Activated CD8-positive, alpha-beta T cell treated with anti-CD3 and anti-CD28 coated beads for 36 hours (primary cell): Measurements from ENCODE around the gene KIRREL3. TPM values are rescaled to one million over a fixed set of nuclear protein-coding genes. Genes with fewer than 3 reads are reported as not detected.

ENCODE experiments used
- ATAC-seq: fragments of 200-7000 bp; cut with Tn5 transposase; one replicate; pipeline ENCODE4 v1.10.0; 2021; ENCODE audit warnings: mild to moderate bottlenecking, moderate library complexity
- CTCF ChIA-PET: fragments of 350-600 bp; sonication (Branson Sonifier 250); formaldehyde crosslinking; loops from one replicate; lab custom pipeline; 2021; ENCODE audit warnings: antibody characterized with exemption; lab: Charles Lee
- POLR2A ChIA-PET: fragments of 350-600 bp; sonication (Branson Sonifier 250); formaldehyde crosslinking; loops from one replicate; lab custom pipeline; 2021; ENCODE audit warnings: antibody characterized with exemption; lab: Charles Lee
- DNase-seq: peaks from one replicate; pipeline ENCODE4 v3.0.0-alpha.2; 2020
- H3K27ac Mint-ChIP-seq: one replicate; pipeline ENCODE4 v1.8.0; 2021; ENCODE audit warnings: mild to moderate bottlenecking, mixed read lengths
- H3K27me3 Mint-ChIP-seq: one replicate; pipeline ENCODE4 v1.8.0; 2021; ENCODE audit warnings: mixed read lengths
- H3K36me3 Mint-ChIP-seq: one replicate; pipeline ENCODE4 v1.8.0; 2021; ENCODE audit warnings: low read depth, mixed read lengths
- H3K4me1 Mint-ChIP-seq: one replicate; pipeline ENCODE4 v1.8.0; 2021; ENCODE audit warnings: low read depth, mixed read lengths
- H3K4me3 Mint-ChIP-seq: one replicate; pipeline ENCODE4 v1.8.0; 2021; ENCODE audit warnings: mild to moderate bottlenecking, moderate library complexity, mixed read lengths
- H3K9me3 Mint-ChIP-seq: one replicate; pipeline ENCODE4 v1.8.0; 2021; ENCODE audit warnings: mixed read lengths
- intact Hi-C: fragments of 100-400 bp; cut with micrococcal nuclease; formaldehyde crosslinking; loops from one replicate; pipeline ENCODE4 v1.10.0; 2022
- total RNA-seq, 2 experiments: library from RNA; stranded (reverse); gene quantifications; one replicate each; pipeline ENCODE4 v1.2.3, GENCODE V29; 2021
- TF ChIP-seq, protein P1 (sequence below): fragments of 200-600 bp; IDR thresholded peaks from one replicate; pipeline ENCODE4 v1.8.0; 2022; ENCODE audit warnings: antibody characterized with exemption, mild to moderate bottlenecking

The KIRREL3 gene
- total RNA-seq, 2 experiments from 2014 or later, result not detected

DNA sequence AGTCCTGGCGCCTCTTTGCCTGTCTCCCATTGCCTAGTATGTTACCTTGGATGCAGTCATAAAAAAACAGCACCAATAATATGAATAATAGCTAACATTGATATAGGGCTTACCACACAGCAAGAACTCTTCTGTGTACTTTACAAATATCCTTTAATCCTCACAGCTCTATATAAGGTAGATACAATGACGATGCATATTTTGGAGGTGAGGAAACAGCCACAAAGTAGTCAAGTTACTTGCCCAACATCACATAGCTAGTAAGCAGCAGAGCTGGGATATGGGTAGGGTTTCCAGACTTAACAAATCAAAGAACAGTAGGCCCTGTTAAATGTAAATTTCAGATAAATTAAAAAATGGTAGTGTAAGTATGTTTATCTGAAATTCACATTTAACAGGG, 516.3 kb downstream of the KIRREL3 start:
- H3K9me3 Mint-ChIP-seq, result no peaks in the 10 kb centered on the region
- ATAC-seq (no peak), DNase-seq (no peak)
- no peak overlapping the region for H3K4me3 Mint-ChIP-seq
- CTCF ChIA-PET, result interaction anchor here (0.7 to 4.3 kb wide), 3 partner anchors 43 to 173 kb away, joined by 3 to 26 read pairs (median 3); no protein-coding TSS in a partner anchor
- H3K27ac Mint-ChIP-seq, result no peak overlapping the region
- POLR2A ChIA-PET, result no interaction called here
- intact Hi-C loops, result loop anchor here (5.0 kb wide), 1 partner anchor 177 kb away; no protein-coding TSS in a partner anchor
- TF ChIP-seq, protein P1, sequence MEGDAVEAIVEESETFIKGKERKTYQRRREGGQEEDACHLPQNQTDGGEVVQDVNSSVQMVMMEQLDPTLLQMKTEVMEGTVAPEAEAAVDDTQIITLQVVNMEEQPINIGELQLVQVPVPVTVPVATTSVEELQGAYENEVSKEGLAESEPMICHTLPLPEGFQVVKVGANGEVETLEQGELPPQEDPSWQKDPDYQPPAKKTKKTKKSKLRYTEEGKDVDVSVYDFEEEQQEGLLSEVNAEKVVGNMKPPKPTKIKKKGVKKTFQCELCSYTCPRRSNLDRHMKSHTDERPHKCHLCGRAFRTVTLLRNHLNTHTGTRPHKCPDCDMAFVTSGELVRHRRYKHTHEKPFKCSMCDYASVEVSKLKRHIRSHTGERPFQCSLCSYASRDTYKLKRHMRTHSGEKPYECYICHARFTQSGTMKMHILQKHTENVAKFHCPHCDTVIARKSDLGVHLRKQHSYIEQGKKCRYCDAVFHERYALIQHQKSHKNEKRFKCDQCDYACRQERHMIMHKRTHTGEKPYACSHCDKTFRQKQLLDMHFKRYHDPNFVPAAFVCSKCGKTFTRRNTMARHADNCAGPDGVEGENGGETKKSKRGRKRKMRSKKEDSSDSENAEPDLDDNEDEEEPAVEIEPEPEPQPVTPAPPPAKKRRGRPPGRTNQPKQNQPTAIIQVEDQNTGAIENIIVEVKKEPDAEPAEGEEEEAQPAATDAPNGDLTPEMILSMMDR, result no peak
- peaks cover 6% of the 10 kb centered on the region for H3K4me1 Mint-ChIP-seq
- peaks cover 3% of the 10 kb centered on the region for H3K27me3 Mint-ChIP-seq
- H3K36me3 Mint-ChIP-seq, result no peaks in the 10 kb centered on the region

DNA sequence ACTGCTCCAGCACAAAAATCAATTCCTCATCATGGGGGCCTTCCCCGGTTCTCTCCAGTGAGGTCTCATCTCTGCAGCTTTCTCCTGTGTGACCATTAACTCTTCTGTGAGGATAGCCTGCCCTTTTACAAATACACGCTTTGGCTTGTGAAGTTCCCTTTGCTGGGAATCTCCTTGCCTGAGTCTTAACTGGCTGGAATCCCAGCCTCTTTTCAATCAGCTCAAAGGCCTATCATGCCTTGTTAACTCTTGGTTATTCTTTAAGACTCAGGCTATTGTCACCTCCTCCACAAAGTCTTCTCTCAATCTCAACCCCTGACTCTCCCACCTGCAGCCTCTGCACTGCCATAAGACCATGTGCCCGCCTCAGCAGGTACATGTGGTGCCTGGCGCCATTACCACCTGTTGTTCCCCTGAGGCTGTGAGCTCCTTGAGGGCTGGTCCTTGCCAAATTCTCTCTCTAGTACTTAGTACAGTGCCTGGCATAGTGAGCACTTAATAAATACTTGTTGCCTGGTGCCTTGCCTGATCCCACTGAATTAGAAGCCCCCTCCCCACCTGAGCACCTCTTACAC, 516.9 kb downstream of the KIRREL3 start:
- H3K27me3 Mint-ChIP-seq, result peaks cover 3% of the 10 kb centered on the region
- ChIA-PET POLR2A (no interaction called here), CTCF (interaction anchor here (0.7 to 4.3 kb wide), 4 partner anchors 43 to 174 kb away, joined by 3 to 26 read pairs (median 4); no protein-coding TSS in a partner anchor)
- H3K4me1 Mint-ChIP-seq, result peaks cover 6% of the 10 kb centered on the region
- H3K4me3 Mint-ChIP-seq, result no peak overlapping the region
- no peak overlapping the region for H3K27ac Mint-ChIP-seq
- DNase-seq (no peak), ATAC-seq (no peak)
- H3K9me3 Mint-ChIP-seq, result no peaks in the 10 kb centered on the region
- H3K36me3 Mint-ChIP-seq, result no peaks in the 10 kb centered on the region
- TF ChIP-seq, protein P1, result no peak
- intact Hi-C loops, result loop anchor here (5.0 kb wide), 1 partner anchor 176 kb away; no protein-coding TSS in a partner anchor

DNA sequence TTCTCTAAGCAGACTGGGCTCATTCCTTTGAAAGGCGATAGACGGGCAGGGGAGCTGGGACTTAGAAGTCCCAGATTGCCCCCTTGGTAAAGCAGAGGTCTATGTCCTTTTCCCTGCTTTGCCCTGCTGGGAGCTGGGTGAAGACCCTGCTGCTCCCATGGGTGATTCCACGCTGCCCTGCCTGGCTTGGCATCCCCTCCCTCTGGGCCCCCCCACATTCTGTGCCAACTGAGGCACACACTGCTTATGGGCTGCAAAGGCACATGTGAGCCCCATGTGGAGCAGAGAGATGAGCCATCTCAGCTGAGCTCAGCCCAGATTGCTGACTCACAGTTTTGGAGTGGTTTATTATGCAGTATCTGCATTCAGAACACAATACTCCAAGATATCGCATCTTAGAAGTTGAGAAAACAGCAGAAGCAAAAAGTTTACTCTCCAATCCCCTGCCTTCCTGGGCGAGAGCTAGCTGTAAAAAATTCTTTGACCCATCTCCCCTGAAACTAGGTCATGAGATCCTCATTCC, 517.9 kb downstream of the KIRREL3 start:
- TF ChIP-seq, protein P1, result no peak
- no peak overlapping the region for H3K4me3 Mint-ChIP-seq
- H3K9me3 Mint-ChIP-seq, result no peaks in the 10 kb centered on the region
- no peak overlapping the region for H3K27ac Mint-ChIP-seq
- DNase-seq, result no peak
- H3K27me3 Mint-ChIP-seq, result peaks cover 3% of the 10 kb centered on the region
- H3K36me3 Mint-ChIP-seq, result no peaks in the 10 kb centered on the region
- CTCF ChIA-PET, result interaction anchor here (1.4 to 4.3 kb wide), 3 partner anchors 42 to 173 kb away, joined by 3 to 26 read pairs (median 4); no protein-coding TSS in a partner anchor
- peaks cover 13% of the 10 kb centered on the region for H3K4me1 Mint-ChIP-seq
- intact Hi-C loops, result loop anchor here (5.0 kb wide), 1 partner anchor 175 kb away; no protein-coding TSS in a partner anchor
- POLR2A ChIA-PET, result no interaction called here
- no peak for ATAC-seq

DNA sequence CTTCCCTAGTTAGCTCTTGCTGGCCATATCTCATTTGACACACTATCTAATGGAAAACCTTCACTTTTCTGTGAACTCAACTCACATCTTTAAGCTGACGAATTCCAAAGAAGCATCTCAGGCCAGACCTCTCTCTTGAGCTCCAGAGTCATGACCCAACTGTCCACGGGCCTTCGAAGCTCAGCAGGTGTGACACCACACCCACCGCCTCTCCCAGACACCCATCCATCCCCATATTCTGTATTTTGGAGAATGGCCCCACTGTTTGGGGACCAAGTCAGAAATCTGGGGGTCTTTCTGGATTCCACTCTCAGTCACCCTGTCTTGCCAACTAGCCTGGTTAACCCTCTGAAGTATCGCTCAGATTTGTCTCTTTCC, 519.3 kb downstream of the KIRREL3 start:
- H3K27ac Mint-ChIP-seq, result no peak overlapping the region
- TF ChIP-seq, protein P1, result no peak
- ChIA-PET CTCF (interaction anchor here (0.6 to 3.5 kb wide), 42 partner anchors 8 to 480 kb away, joined by 3 to 76 read pairs (median 6); partner anchors contain the start of genes DCPS and ST3GAL4), POLR2A (interaction anchor here (1.1 to 1.5 kb wide), 5 partner anchors 8 to 171 kb away, joined by 3 to 8 read pairs (median 3); no protein-coding TSS in a partner anchor)
- no peak for ATAC-seq
- H3K9me3 Mint-ChIP-seq, result no peaks in the 10 kb centered on the region
- H3K4me3 Mint-ChIP-seq, result no peak overlapping the region
- H3K4me1 Mint-ChIP-seq, result peaks cover 18% of the 10 kb centered on the region
- H3K27me3 Mint-ChIP-seq, result peaks cover 3% of the 10 kb centered on the region
- no peak for DNase-seq
- no peaks in the 10 kb centered on the region for H3K36me3 Mint-ChIP-seq
- intact Hi-C loops, result loop anchor here (5.0 kb wide), 1 partner anchor 174 kb away; no protein-coding TSS in a partner anchor
